GM18951 (cell line): Measurements from ENCODE around the gene ZNF425.
"Not testable (repeated sequence)": the region's sequence is repeated elsewhere in the genome, so short reads cannot be mapped to it uniquely, and the experiment has no call there.

Experiments
- POLR2A ChIP-seq: IDR thresholded peaks from 4 replicates; pipeline ENCODE4 v1.6.1; 2011; ENCODE audit warnings: mild to moderate bottlenecking; ENCODE audit not compliant: insufficient read length, insufficient read depth; ENCODE audit errors: extremely low read depth
- in situ Hi-C: fragments of 300-500 bp; cut with MboI; formaldehyde crosslinking; loops from one replicate; pipeline ENCODE4 v1.12.0; 2022; ENCODE audit warnings: low sequenced_read_pairs, mixed read lengths, inconsistent platforms; ENCODE audit not compliant: unreplicated experiment

Gene ZNF425

GRCh38 chr7:149102666-149103065, 23.5 kb downstream of the ZNF425 start:
- TF ChIP-seq POLR2A = no peak
- in situ Hi-C loops = no loop called here

GRCh38 chr7:149100821-149101220, 25.3 kb downstream of the ZNF425 start:
- in situ Hi-C loops = no loop called here
- TF ChIP-seq POLR2A = no peak

- TF ChIP-seq POLR2A = no peak
- in situ Hi-C loops = no loop called here
These were observed 27.1 kb downstream of the ZNF425 start for GRCh38 chr7:149099058-149099457.

- in situ Hi-C loops = no loop called here
- TF ChIP-seq POLR2A = no peak
These were observed 29.0 kb downstream of the ZNF425 start for GRCh38 chr7:149097088-149097487.

GRCh38 chr7:149093228-149093627, 32.9 kb downstream of the ZNF425 start:
- in situ Hi-C loops = no loop called here
- no peak for TF ChIP-seq POLR2A

DNA sequence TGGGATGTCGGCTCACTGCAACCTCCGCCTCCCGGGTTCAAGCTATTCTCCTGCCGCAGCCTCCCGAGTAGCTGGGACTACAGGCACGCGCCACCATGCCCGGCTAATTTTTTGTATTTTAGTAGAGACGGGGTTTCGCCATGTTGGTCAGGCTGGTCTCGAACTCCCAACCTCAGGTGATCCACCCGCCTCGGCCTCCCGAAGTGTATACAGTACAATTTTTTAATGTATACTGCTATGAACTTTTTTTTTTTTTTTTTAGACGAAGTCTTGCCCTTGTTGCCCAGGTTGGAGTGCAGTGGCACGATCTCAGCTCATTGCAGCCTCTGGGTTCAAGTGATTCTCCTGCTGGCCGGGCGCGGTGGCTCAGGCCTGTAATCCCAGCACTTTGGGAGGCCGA, 33.9 kb downstream of the ZNF425 start:
- in situ Hi-C loops = not testable (repeated sequence)

DNA sequence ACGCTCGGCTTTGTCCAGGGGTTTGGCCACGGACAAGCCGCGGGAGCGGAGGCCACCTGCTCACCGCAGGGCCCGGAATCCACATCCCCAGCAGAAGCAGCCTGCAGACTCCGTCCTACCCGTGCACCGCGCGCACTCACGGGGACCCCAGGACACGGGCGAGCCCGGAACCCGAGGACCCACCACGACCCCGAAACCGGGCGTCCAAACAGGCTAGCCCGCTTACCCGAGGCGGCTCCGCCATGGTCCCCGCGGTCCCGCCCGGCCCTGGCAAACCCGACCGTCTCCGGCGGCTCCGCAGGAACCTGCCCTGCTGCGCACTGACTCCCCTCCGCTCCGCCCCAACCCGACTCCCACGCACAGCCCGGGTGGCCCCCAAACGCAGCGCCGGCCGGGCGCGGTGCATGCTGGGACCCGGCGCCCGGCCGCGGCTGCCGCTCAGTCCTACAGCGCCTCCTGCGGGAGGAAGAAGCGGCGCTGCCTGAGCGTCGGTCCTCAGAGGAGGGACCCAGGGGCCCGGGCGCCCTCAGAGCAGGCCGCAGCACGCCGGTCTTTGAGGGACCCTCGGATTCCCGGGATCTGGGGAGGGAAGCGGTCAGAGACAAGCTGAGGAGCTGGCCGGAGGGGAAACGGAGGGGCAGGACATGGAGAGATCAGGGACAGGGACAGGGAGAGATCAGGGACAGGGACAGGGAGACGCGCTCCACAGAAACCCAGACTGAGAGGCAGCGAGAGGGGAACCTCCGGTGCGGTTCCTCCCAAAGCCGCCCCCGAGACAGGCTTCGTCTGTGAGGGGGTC, 35.5 kb downstream of the ZNF425 start, which contains the start of gene ZNF786:
ZNF786 (minus strand) TSS at position 322 of the 799 bp plus-strand sequence; CDS start at position 244, 78 bp downstream.
- in situ Hi-C loops = no loop called here
- peak; percentile 96 for TF ChIP-seq POLR2A

GRCh38 chr7:149087376-149087775, 38.7 kb downstream of the ZNF425 start:
- TF ChIP-seq POLR2A = no peak
- in situ Hi-C loops = no loop called here

GRCh38 chr7:149085866-149086265, 40.3 kb downstream of the ZNF425 start:
- in situ Hi-C loops = no loop called here
- no peak for TF ChIP-seq POLR2A

DNA sequence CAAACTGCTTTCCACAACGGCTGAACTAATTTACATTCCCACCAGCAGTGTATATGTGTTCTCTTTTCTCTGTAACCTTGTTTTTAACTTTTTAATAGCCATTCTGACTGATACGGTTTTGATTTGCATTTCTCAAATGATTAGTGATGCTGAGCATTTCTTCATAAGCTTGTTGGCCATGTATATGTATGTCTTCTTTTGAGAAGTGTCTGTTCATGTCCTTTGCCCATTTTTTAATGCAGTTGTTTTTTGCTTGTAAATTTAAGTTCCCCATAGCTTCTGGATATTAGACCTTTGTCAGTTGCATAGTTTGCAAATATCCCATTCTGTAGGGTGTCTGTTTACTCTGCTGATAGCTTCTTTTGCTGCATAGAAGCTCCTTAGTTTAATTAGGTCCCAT, 41.7 kb downstream of the ZNF425 start:
- in situ Hi-C loops = no loop called here
- no peak for TF ChIP-seq POLR2A

- in situ Hi-C loops = no loop called here
These were observed 44.2 kb downstream of the ZNF425 start for GRCh38 chr7:149081914-149082313.

GRCh38 chr7:149077594-149077993, 48.5 kb downstream of the ZNF425 start:
- in situ Hi-C loops = no loop called here
- TF ChIP-seq POLR2A = no peak

More at GRCh38 chr7:149081914-149082313, 44.2 kb downstream of the ZNF425 start:
- TF ChIP-seq POLR2A = no peak

- TF ChIP-seq POLR2A = no peak
- in situ Hi-C loops = no loop called here
These were observed 50.8 kb downstream of the ZNF425 start for GRCh38 chr7:149075286-149075685.

GRCh38 chr7:149074116-149074885, 51.8 kb downstream of the ZNF425 start:
- no peak for TF ChIP-seq POLR2A
- in situ Hi-C loops = no loop called here
